ENCODE results near the gene MECP2.

MECP2 gene

GRCh38 chrX:154072192-154072591 lies 25.3 kb downstream of the MECP2 start:
- no peak overlapping the region for H3K27ac ChIP-seq (replicated peaks)
- no peak overlapping the region for H3K4me3 ChIP-seq (replicated peaks; ENCODE audit: insufficient read depth, low read length)
- TF ChIP-seq GABPA (IDR thresholded peaks at IDR 0.05; ENCODE audit: low read depth), result no peak
- TF ChIP-seq POLR2AphosphoS5 (IDR thresholded peaks at IDR 0.05; ENCODE audit: low read depth), result no peak
- no peak for TF ChIP-seq CTCF (IDR thresholded peaks at IDR 0.05; ENCODE audit: insufficient read depth, low read length)
- TF ChIP-seq REST (IDR thresholded peaks at IDR 0.05; ENCODE audit: insufficient replicate concordance, low read depth), result no peak
- no peak for TF ChIP-seq SPI1 (IDR thresholded peaks at IDR 0.05; ENCODE audit: borderline replicate concordance, low read depth)
- H3K27me3 ChIP-seq (ENCODE audit: insufficient read depth, poor library complexity, severe bottlenecking), result no peaks in the 10 kb centered on the region
- no peak for DNase-seq (ENCODE audit: low read depth in 1 of 2, low spot score in 1 of 2)

- no peak for DNase-seq (ENCODE audit: low read depth in 1 of 2, low spot score in 1 of 2)
- Histone ChIP-seq H3K27me3 (ENCODE audit: insufficient read depth, poor library complexity, severe bottlenecking) (no peaks in the 10 kb centered on the region), H3K27ac (replicated peaks) (no peak overlapping the region), H3K4me3 (replicated peaks; ENCODE audit: insufficient read depth, low read length) (no peak overlapping the region)
- TF ChIP-seq SPI1 (IDR thresholded peaks at IDR 0.05; ENCODE audit: borderline replicate concordance, low read depth) (peak; percentile 84), GABPA (IDR thresholded peaks at IDR 0.05; ENCODE audit: low read depth) (no peak), POLR2AphosphoS5 (IDR thresholded peaks at IDR 0.05; ENCODE audit: low read depth) (no peak), REST (IDR thresholded peaks at IDR 0.05; ENCODE audit: insufficient replicate concordance, low read depth) (no peak), CTCF (IDR thresholded peaks at IDR 0.05; ENCODE audit: insufficient read depth, low read length) (no peak)
These were observed 29.0 kb downstream of the MECP2 start for GRCh38 chrX:154068560-154068959.

GRCh38 chrX:154064637-154065435 lies 32.7 kb downstream of the MECP2 start:
- no peak overlapping the region for H3K27ac ChIP-seq (replicated peaks)
- no peak for DNase-seq (ENCODE audit: low read depth in 1 of 2, low spot score in 1 of 2)
- TF ChIP-seq CTCF (IDR thresholded peaks at IDR 0.05; ENCODE audit: insufficient read depth, low read length) (no peak), POLR2AphosphoS5 (IDR thresholded peaks at IDR 0.05; ENCODE audit: low read depth) (no peak), REST (IDR thresholded peaks at IDR 0.05; ENCODE audit: insufficient replicate concordance, low read depth) (no peak), SPI1 (IDR thresholded peaks at IDR 0.05; ENCODE audit: borderline replicate concordance, low read depth) (no peak), GABPA (IDR thresholded peaks at IDR 0.05; ENCODE audit: low read depth) (no peak)
- H3K4me3 ChIP-seq (replicated peaks; ENCODE audit: insufficient read depth, low read length), result no peak overlapping the region
- H3K27me3 ChIP-seq (ENCODE audit: insufficient read depth, poor library complexity, severe bottlenecking), result no peaks in the 10 kb centered on the region
